Keratinocyte (primary cell): Measurements from ENCODE around the gene NUP37. TPM values are rescaled to one million over a fixed set of nuclear protein-coding genes. Genes with fewer than 3 reads are reported as not detected.
"Not testable (repeated sequence)": the region's sequence is repeated elsewhere in the genome, so short reads cannot be mapped to it uniquely, and the experiment has no call there.

ENCODE experiments used
- DNase-seq: peaks from one replicate; pipeline ENCODE4 v3.0.0-alpha.2; 2011; ENCODE audit warnings: low read depth, missing footprints, low spot score
- FAIRE-seq: peaks from 2 replicates; lab custom pipeline; 2011; peaks lifted over from hg19 to GRCh38; lab: Jason Lieb, UNC
- H2AFZ ChIP-seq: 2 replicates; pipeline ENCODE4 v1.6.0; 2012; ENCODE audit warnings: low read length, control low read depth, inconsistent platforms; ENCODE audit not compliant: control insufficient read depth
- H3K27ac ChIP-seq: 2 replicates; pipeline ENCODE4 v1.5.1; 2011; ENCODE audit warnings: low read length; ENCODE audit not compliant: control insufficient read depth, insufficient read depth
- H3K27me3 ChIP-seq: 3 replicates; pipeline ENCODE4 v1.6.0; 2011; ENCODE audit warnings: low read length; ENCODE audit not compliant: control insufficient read depth, insufficient read depth; ENCODE audit errors: extremely low read depth
- H3K36me3 ChIP-seq, 2 experiments: 2 replicates in 1 of 2; 3 replicates in 1 of 2; pipeline ENCODE4 v1.5.1; 2011; ENCODE audit warnings: low read length in 2 of 2, mild to moderate bottlenecking in 1 of 2; ENCODE audit not compliant: control insufficient read depth in 2 of 2, insufficient read depth in 2 of 2; ENCODE audit errors: extremely low read depth in 1 of 2
- H3K4me1 ChIP-seq: 3 replicates; pipeline ENCODE4 v1.5.1; 2011; ENCODE audit warnings: low read length; ENCODE audit not compliant: control insufficient read depth, insufficient read depth; ENCODE audit errors: extremely low read depth
- H3K4me2 ChIP-seq: 3 replicates; pipeline ENCODE4 v1.6.0; 2011; ENCODE audit warnings: low read depth, low read length; ENCODE audit not compliant: control insufficient read depth, insufficient read depth; ENCODE audit errors: extremely low read depth
- H3K4me3 ChIP-seq, 3 experiments: fragments of 200-600 bp in 1 of 3; sonication (generic) in 1 of 3; 2 replicates in 2 of 3; 3 replicates in 1 of 3; pipeline ENCODE4 v1.5.1; 2011 to 2016; ENCODE audit warnings: low read length in 3 of 3, mild to moderate bottlenecking in 3 of 3, control low read depth in 2 of 3, inconsistent platforms in 1 of 3, low read depth in 1 of 3, mixed read lengths in 1 of 3, mixed run types in 1 of 3, moderate library complexity in 1 of 3; ENCODE audit not compliant: control insufficient read depth in 2 of 3, insufficient read depth in 2 of 3; ENCODE audit errors: extremely low read depth in 1 of 3
- H3K79me2 ChIP-seq: 2 replicates; pipeline ENCODE4 v1.6.0; 2012; ENCODE audit warnings: low read length; ENCODE audit not compliant: control insufficient read depth, insufficient read depth
- H3K9ac ChIP-seq: 3 replicates; pipeline ENCODE4 v1.6.0; 2011; ENCODE audit warnings: low read length; ENCODE audit not compliant: control insufficient read depth, insufficient read depth; ENCODE audit errors: extremely low read depth
- H3K9me1 ChIP-seq: 3 replicates; pipeline ENCODE4 v1.6.0; 2011; ENCODE audit warnings: low read length; ENCODE audit not compliant: control insufficient read depth, insufficient read depth; ENCODE audit errors: extremely low read depth
- H3K9me3 ChIP-seq: 2 replicates; pipeline ENCODE4 v1.5.1; 2012; ENCODE audit warnings: low read depth, low read length; ENCODE audit not compliant: control insufficient read depth
- H4K20me1 ChIP-seq: 3 replicates; pipeline ENCODE4 v1.6.0; 2011; ENCODE audit warnings: low read length; ENCODE audit not compliant: control insufficient read depth, insufficient read depth; ENCODE audit errors: extremely low read depth
- EZH2 ChIP-seq: IDR thresholded peaks from one replicate; pipeline ENCODE4 v1.6.1; 2012; ENCODE audit warnings: inconsistent platforms, mild to moderate bottlenecking, low read length, moderate library complexity
- dilution Hi-C: fragments of 300-500 bp; cut with MboI; formaldehyde crosslinking; loops from one replicate; pipeline ENCODE4 v1.7.0; 2020; ENCODE audit warnings: low sequenced_read_pairs; ENCODE audit not compliant: extremely low pct_ligation_motif_present
- polyA plus RNA-seq, 5 experiments: library from polyadenylated mRNA; depleted of rRNA in 3 of 5; stranded (reverse) in 3 of 5; stranded (forward) in 1 of 5; unstranded in 1 of 5; fragments of >200 nt; gene quantifications; 1 replicate in 1 of 5; 2 replicates in 3 of 5; 3 replicates in 1 of 5; pipeline versions ENCODE4 v1.2.1 to v1.2.3, GENCODE V29; 2011 to 2012; ENCODE audit warnings: missing spikeins in 2 of 5, low read depth in 1 of 5, low replicate concordance in 1 of 5
- TF ChIP-seq, protein P1 (sequence below), 3 experiments: IDR thresholded peaks in 1 of 3; conservative IDR thresholded peaks in 1 of 3; optimal IDR thresholded peaks in 1 of 3; 2 replicates in 2 of 3; 3 replicates in 1 of 3; pipeline versions ENCODE3 to v1.5.1; 2011; ENCODE audit warnings: low read length in 3 of 3, mild to moderate bottlenecking in 3 of 3, moderate library complexity in 2 of 3, control low read depth in 1 of 3, inconsistent platforms in 1 of 3; ENCODE audit not compliant: insufficient read depth in 2 of 3; ENCODE audit errors: extremely low read depth in 1 of 3

The NUP37 gene
- polyA plus RNA-seq, 1 donor (not counting 4 experiments of a cell fraction or from before 2014, with no cell fraction given), result 89.8 TPM

DNA sequence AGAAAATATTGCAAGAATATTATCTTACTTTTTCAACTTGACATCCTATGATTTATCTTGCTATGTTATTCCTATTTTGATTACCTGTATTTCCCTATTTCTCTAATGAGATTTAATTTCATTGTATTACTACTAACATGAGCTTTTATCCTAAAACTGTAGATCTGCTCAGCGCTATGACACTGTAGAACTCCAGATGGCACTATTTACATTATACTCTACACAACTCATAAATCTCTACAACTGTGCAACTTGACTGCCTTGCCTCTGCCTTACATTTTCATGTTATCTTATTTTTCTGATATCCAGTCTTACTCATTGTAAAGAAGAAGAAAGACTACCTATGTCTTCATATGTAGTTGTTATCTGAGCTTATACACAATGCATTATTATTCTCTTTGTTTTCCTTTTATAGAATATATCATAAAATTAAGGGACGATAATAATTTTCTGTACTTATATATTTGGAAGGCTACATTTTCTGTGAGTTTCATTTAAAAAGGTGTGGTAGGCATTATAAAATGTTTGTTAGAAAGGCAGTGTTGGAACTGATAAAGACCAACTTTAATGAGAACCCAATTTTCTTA is 24.1 kb downstream of the NUP37 start:
- no peaks in the 10 kb centered on the region for H3K9me1 ChIP-seq
- peaks cover 2 to 13% of the 10 kb centered on the region in 2 experiments for H3K36me3 ChIP-seq
- H2AFZ ChIP-seq, result no peak overlapping the region
- H3K27ac ChIP-seq, result no peak overlapping the region
- no peaks in the 10 kb centered on the region for H4K20me1 ChIP-seq
- no peaks in the 10 kb centered on the region for H3K79me2 ChIP-seq
- DNase-seq (no peak), FAIRE-seq (no peak)
- dilution Hi-C loops, result no loop called here
- no peaks in the 10 kb centered on the region for H3K9me3 ChIP-seq
- H3K9ac ChIP-seq, result no peak overlapping the region
- no peak overlapping the region for H3K4me3 ChIP-seq
- no peaks in the 10 kb centered on the region for H3K27me3 ChIP-seq
- no peak overlapping the region for H3K4me2 ChIP-seq
- TF ChIP-seq EZH2, result no peak
- TF ChIP-seq, protein P1, sequence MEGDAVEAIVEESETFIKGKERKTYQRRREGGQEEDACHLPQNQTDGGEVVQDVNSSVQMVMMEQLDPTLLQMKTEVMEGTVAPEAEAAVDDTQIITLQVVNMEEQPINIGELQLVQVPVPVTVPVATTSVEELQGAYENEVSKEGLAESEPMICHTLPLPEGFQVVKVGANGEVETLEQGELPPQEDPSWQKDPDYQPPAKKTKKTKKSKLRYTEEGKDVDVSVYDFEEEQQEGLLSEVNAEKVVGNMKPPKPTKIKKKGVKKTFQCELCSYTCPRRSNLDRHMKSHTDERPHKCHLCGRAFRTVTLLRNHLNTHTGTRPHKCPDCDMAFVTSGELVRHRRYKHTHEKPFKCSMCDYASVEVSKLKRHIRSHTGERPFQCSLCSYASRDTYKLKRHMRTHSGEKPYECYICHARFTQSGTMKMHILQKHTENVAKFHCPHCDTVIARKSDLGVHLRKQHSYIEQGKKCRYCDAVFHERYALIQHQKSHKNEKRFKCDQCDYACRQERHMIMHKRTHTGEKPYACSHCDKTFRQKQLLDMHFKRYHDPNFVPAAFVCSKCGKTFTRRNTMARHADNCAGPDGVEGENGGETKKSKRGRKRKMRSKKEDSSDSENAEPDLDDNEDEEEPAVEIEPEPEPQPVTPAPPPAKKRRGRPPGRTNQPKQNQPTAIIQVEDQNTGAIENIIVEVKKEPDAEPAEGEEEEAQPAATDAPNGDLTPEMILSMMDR (optimal IDR thresholded peaks at IDR 0.05 in 1 of 3, IDR thresholded peaks at IDR 0.05 in 1 of 3, conservative IDR thresholded peaks at IDR 0.05 in 1 of 3; ENCODE audit: extremely low read depth in 1 of 3, insufficient read depth in 2 of 3, low read length in 3 of 3), result peak in 2 of 3 experiments; percentile 26 to 59
- H3K4me1 ChIP-seq, result no peaks in the 10 kb centered on the region

DNA sequence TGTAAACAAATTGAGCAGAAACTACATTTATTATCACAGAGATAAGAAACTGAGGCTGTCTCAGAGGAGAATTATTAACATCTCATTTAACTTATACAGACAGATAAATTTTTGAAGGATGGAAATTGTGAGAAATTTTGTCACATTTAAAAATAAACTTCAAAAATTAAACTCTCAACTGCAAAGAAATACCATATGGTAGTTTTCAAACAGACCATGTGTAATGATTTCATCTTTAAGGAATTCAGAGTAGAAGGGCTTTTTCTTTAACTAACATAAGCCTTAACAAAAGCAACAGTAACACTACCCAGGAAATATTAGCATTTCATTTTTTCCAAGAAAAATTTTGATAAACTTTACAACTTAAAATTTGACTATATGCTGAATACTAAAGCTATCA is 26.6 kb downstream of the NUP37 start:
- TF ChIP-seq, protein P1 (optimal IDR thresholded peaks at IDR 0.05 in 1 of 3, IDR thresholded peaks at IDR 0.05 in 1 of 3, conservative IDR thresholded peaks at IDR 0.05 in 1 of 3; ENCODE audit: extremely low read depth in 1 of 3, insufficient read depth in 2 of 3, low read length in 3 of 3), result no peak
- no peak for TF ChIP-seq EZH2
- no peaks in the 10 kb centered on the region for H3K4me1 ChIP-seq
- H4K20me1 ChIP-seq, result no peaks in the 10 kb centered on the region
- no peak overlapping the region for H2AFZ ChIP-seq
- no peak overlapping the region for H3K4me2 ChIP-seq
- H3K9ac ChIP-seq, result no peak overlapping the region
- H3K36me3 ChIP-seq, result peaks cover 0 to 4% of the 10 kb centered on the region in 2 experiments
- H3K27ac ChIP-seq, result no peak overlapping the region
- no peaks in the 10 kb centered on the region for H3K9me1 ChIP-seq
- FAIRE-seq, result no peak
- H3K27me3 ChIP-seq, result no peaks in the 10 kb centered on the region
- no peaks in the 10 kb centered on the region for H3K79me2 ChIP-seq
- DNase-seq, result no peak
- H3K4me3 ChIP-seq, result no peak overlapping the region
- dilution Hi-C loops, result no loop called here
- H3K9me3 ChIP-seq, result no peaks in the 10 kb centered on the region

DNA sequence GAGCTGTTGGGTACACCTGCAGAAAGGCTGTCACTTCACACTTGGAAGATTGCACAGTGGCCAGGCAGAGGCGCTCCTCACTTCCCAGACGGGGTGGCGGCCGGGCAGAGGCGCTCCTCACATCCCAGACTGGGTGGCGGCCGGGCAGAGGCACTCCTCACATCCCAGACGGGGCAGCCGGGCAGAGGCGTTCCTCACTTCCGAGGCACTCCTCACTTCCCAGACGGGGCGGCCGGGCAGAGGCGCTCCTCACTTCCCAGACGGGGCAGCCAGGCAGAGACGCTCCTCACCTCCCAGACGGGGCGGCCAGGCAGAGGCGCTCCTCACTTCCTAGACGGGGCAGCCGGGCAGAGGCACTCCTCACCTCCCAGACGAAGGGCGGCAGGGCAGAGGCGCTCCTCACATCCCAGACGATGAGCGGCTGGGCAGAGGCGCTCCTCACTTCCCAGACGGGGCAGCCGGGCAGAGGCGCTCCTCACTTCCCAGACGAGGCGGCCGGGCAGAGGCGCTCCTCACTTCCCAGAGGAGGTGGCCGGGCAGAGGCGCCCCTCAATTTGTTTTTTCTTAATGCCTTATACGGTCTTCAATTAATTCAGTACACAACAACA is 30.6 kb downstream of the NUP37 start:
- H2AFZ ChIP-seq, H4K20me1 ChIP-seq, H3K4me3 ChIP-seq, H3K4me2 ChIP-seq, H3K9me3 ChIP-seq, FAIRE-seq, H3K9me1 ChIP-seq, H3K9ac ChIP-seq, H3K4me1 ChIP-seq, H3K79me2 ChIP-seq, H3K27me3 ChIP-seq, H3K27ac ChIP-seq, dilution Hi-C loops, H3K36me3 ChIP-seq, DNase-seq: not testable (repeated sequence)
